GM12878 (cell line): ENCODE results near the gene ELMO3. TPM values are rescaled to one million over a fixed set of nuclear protein-coding genes. Genes with fewer than 3 reads are reported as not detected.

Experiments
- ATAC-seq: fragments of 200-7000 bp; cut with Tn5 transposase; 3 replicates; pipeline ENCODE4 v1.9.1; 2020; ENCODE audit warnings: mild to moderate bottlenecking, moderate library complexity
- BruUV-seq: library from RNA; stranded (reverse); fragments of 400-500 nt; replicated peaks from 2 replicates; lab custom pipeline; 2021; lab: Mats Ljungman, UMichigan
- CTCF ChIA-PET: fragments of 300-600 bp; sonication (Branson Sonifier 250); formaldehyde crosslinking; extraction: SDS; loops from one replicate; lab custom pipeline; 2021; ENCODE audit warnings: inconsistent platforms; lab: Yijun Ruan, JAX
- POLR2A ChIA-PET: fragments of 350-600 bp; formaldehyde crosslinking; extraction: SDS; loops from one replicate; lab custom pipeline; 2021; ENCODE audit warnings: inconsistent platforms; lab: Charles Lee
- RAD21 ChIA-PET: fragments of 300-600 bp; sonication (Branson Sonifier 250); formaldehyde crosslinking; loops from one replicate; lab custom pipeline; 2023; ENCODE audit warnings: antibody characterized with exemption; ENCODE audit not compliant: unreplicated experiment; lab: Charles Lee
- SMC1A ChIA-PET: fragments of 300-600 bp; sonication (Branson Sonifier 250); formaldehyde crosslinking; loops from one replicate; lab custom pipeline; 2023; ENCODE audit not compliant: unreplicated experiment, uncharacterized antibody; lab: Charles Lee
- DNase-seq: peaks from one replicate; pipeline ENCODE4 v3.0.0-alpha.2; 2011; ENCODE audit warnings: low read depth, low spot score
- FAIRE-seq: peaks from 3 replicates; lab custom pipeline; 2011; peaks lifted over from hg19 to GRCh38; lab: Jason Lieb, UNC
- H2AFZ ChIP-seq: 2 replicates; pipeline ENCODE4 v1.6.0; 2011; ENCODE audit warnings: low read depth, low read length, control low read depth; ENCODE audit not compliant: control insufficient read depth
- H3K27ac ChIP-seq: 2 replicates; pipeline ENCODE4 v1.5.1; 2011; ENCODE audit warnings: control low read depth; ENCODE audit not compliant: control insufficient read depth, insufficient read depth
- H3K27me3 ChIP-seq, 2 experiments: replicated peaks in 1 of 2; 2 replicates each; pipeline versions ENCODE4 v1.6.0 to v1.6.1; 2011; ENCODE audit warnings: low read length in 1 of 2; ENCODE audit not compliant: control insufficient read depth in 2 of 2, insufficient read depth in 2 of 2
- H3K36me3 ChIP-seq, 2 experiments: 2 replicates each; pipeline ENCODE4 v1.5.1; 2011; ENCODE audit warnings: low read length in 1 of 2; ENCODE audit not compliant: control insufficient read depth in 2 of 2, insufficient read depth in 2 of 2
- H3K4me1 ChIP-seq: 2 replicates; pipeline ENCODE4 v1.6.1; 2011; ENCODE audit warnings: mild to moderate bottlenecking, low read length, moderate library complexity, mixed read lengths; ENCODE audit not compliant: control insufficient read depth, insufficient read depth
- H3K4me2 ChIP-seq: 2 replicates; pipeline ENCODE4 v1.6.0; 2011; ENCODE audit warnings: control low read depth; ENCODE audit not compliant: control insufficient read depth, insufficient read depth
- H3K4me3 ChIP-seq: fragments of 200-600 bp; sonication (generic); 2 replicates; pipeline ENCODE4 v1.5.1; 2016
- H3K79me2 ChIP-seq: 2 replicates; pipeline ENCODE4 v1.6.0; 2011; ENCODE audit warnings: low read length; ENCODE audit not compliant: control insufficient read depth, insufficient read depth
- H3K9ac ChIP-seq: 2 replicates; pipeline ENCODE4 v1.8.0; 2011; ENCODE audit warnings: low read length, control low read depth, mixed read lengths; ENCODE audit not compliant: control insufficient read depth, insufficient read depth
- H3K9me3 ChIP-seq: replicated peaks from 3 replicates; pipeline ENCODE4 v1.5.1; 2011; ENCODE audit warnings: mild to moderate bottlenecking, low read length; ENCODE audit not compliant: control insufficient read depth, insufficient read depth
- H4K20me1 ChIP-seq: 2 replicates; pipeline ENCODE4 v1.6.0; 2011; ENCODE audit not compliant: control insufficient read depth, insufficient read depth
- EED ChIP-seq: sonication (generic); IDR thresholded peaks from 2 replicates; pipeline ENCODE4 v1.6.1; 2016; ENCODE audit warnings: antibody characterized with exemption, low read depth
- EZH2 ChIP-seq: IDR thresholded peaks from 2 replicates; pipeline ENCODE4 v1.6.1; 2012; ENCODE audit warnings: low read depth, mild to moderate bottlenecking, control low read depth, inconsistent platforms, low read length, borderline replicate concordance; ENCODE audit not compliant: control insufficient read depth
- KAT2A ChIP-seq: conservative IDR thresholded peaks from 2 replicates; pipeline ENCODE4 v1.6.1; 2011; ENCODE audit warnings: low read depth, low read length; ENCODE audit not compliant: control insufficient read depth
- KLF5 ChIP-seq: fragments of 450-650 bp; IDR thresholded peaks from 2 replicates; pipeline ENCODE4 v1.6.1; 2014; ENCODE audit warnings: mild to moderate bottlenecking; ENCODE audit not compliant: partially characterized antibody
- MAX ChIP-seq: IDR thresholded peaks from 2 replicates; pipeline ENCODE4 v1.6.1; 2012; ENCODE audit warnings: low read depth, low read length, improper control_type of control experiment
- NFXL1 ChIP-seq: fragments of 450-650 bp; IDR thresholded peaks from 2 replicates; pipeline ENCODE4 v1.6.1; 2017; ENCODE audit warnings: antibody characterized with exemption, mild to moderate bottlenecking, borderline replicate concordance
- PAX5 ChIP-seq: IDR thresholded peaks from 2 replicates; pipeline ENCODE4 v1.6.1; 2011; ENCODE audit warnings: low read depth, low read length, borderline replicate concordance
- PAX8 ChIP-seq: fragments of 450-650 bp; IDR thresholded peaks from 2 replicates; pipeline ENCODE4 v1.6.1; 2017; ENCODE audit warnings: mild to moderate bottlenecking, moderate library complexity
- POLR2AphosphoS5 ChIP-seq: IDR thresholded peaks from 2 replicates; pipeline ENCODE4 v1.6.1; 2011; ENCODE audit warnings: mild to moderate bottlenecking, low read length, inconsistent platforms
- RELA ChIP-seq: fragments of 450-650 bp; IDR thresholded peaks from 2 replicates; pipeline ENCODE4 v1.8.0; 2014; ENCODE audit warnings: borderline replicate concordance; ENCODE audit not compliant: partially characterized antibody
- RFX5 ChIP-seq: IDR thresholded peaks from 2 replicates; pipeline ENCODE4 v1.6.1; 2011; ENCODE audit warnings: low read depth, low read length, improper control_type of control experiment
- SIN3A ChIP-seq: IDR thresholded peaks from 2 replicates; pipeline ENCODE4 v1.6.1; 2012; ENCODE audit warnings: low read depth, low read length, improper control_type of control experiment
- STAT3 ChIP-seq: IDR thresholded peaks from 2 replicates; pipeline ENCODE4 v1.6.1; 2011; ENCODE audit warnings: low read depth, low read length, improper control_type of control experiment
- USF2 ChIP-seq: IDR thresholded peaks from 2 replicates; pipeline ENCODE4 v1.6.1; 2011; ENCODE audit warnings: low read depth, low read length, improper control_type of control experiment, borderline replicate concordance
- YY1 ChIP-seq: IDR thresholded peaks from 2 replicates; pipeline ENCODE4 v1.6.1; 2011; ENCODE audit warnings: low read depth, mild to moderate bottlenecking, low read length
- WGBS: methylation state at CpG from one replicate; pipeline ENCODE4 v1.1.6; 2016; ENCODE audit warnings: low lambda C conversion rate; ENCODE audit not compliant: insufficient replicate concordance, insufficient coverage; ENCODE audit errors: missing lambda C conversion rate; 5-methylcytosine and 5-hydroxymethylcytosine counted together
- in situ Hi-C: fragments of 300-500 bp; cut with MboI; formaldehyde crosslinking; loops from 9 replicates; pipeline ENCODE4 v1.14.3; 2018; ENCODE audit warnings: mixed read lengths
- intact Hi-C: fragments of 100-400 bp; cut with micrococcal nuclease; formaldehyde crosslinking; loops from one replicate; pipeline ENCODE4 v1.14.2; 2022; ENCODE audit not compliant: unreplicated experiment
- polyA plus RNA-seq, 11 experiments: library from polyadenylated mRNA; depleted of rRNA in 4 of 11; unstranded in 6 of 11; stranded (reverse) in 5 of 11; fragments of >200 nt; fragmentation: Nextera tagmentation in 4 of 11; fragmentation: Illumina TruSeq in 1 of 11; extraction: Ambion mirVana in 4 of 11; extraction: Trizol in 1 of 11; gene quantifications; 1 replicate in 1 of 11; 2 replicates in 10 of 11; pipeline versions ENCODE4 v1.2.1 to v1.2.3, GENCODE V29; 2011 to 2016; ENCODE audit warnings: inconsistent platforms in 2 of 11, missing spikeins in 2 of 11, low read depth in 1 of 11
- total RNA-seq, 4 experiments: library from RNA; depleted of rRNA in 3 of 4; stranded (reverse); fragments of >200 nt in 3 of 4; fragmentation: Illumina TruSeq in 1 of 4; extraction: Trizol in 1 of 4; gene quantifications; 2 replicates each; pipeline versions ENCODE4 v1.2.1 to v1.2.3, GENCODE V29; 2013 to 2021
- TF ChIP-seq, protein P1 (sequence below): IDR thresholded peaks from 2 replicates; pipeline ENCODE4 v1.6.1; 2012; ENCODE audit warnings: mild to moderate bottlenecking, low read depth, low read length

ELMO3 gene
- total and polyA plus RNA-seq, 10 of the 15 experiments (the other 5 are each of a cell fraction or from before 2014, with no cell fraction given): 0.05 to 4.7 (median 0.96) TPM; not detected in 1

- TF ChIP-seq YY1: no peak
- TF ChIP-seq RFX5: no peak
- no peak for TF ChIP-seq STAT3
- TF ChIP-seq KAT2A: no peak
- TF ChIP-seq RELA: no peak
Observed at GRCh38 chr16:67164599-67165061, 34.3 kb upstream of the ELMO3 start, which contains the start of gene HSF4 (continued).

GRCh38 chr16:67165121-67166078, 33.5 kb upstream of the ELMO3 start:
- no peak for ATAC-seq
- H3K36me3 ChIP-seq: no peaks in the 10 kb centered on the region
- H2AFZ ChIP-seq: no peak overlapping the region
- RAD21 ChIA-PET: no interaction called here
- H3K79me2 ChIP-seq: no peaks in the 10 kb centered on the region; the same call in 1 of the 2 replicates
- H3K27ac ChIP-seq: no peak overlapping the region
- H3K4me2 ChIP-seq: no peak overlapping the region
- in situ Hi-C loops: no loop called here
- H3K9ac ChIP-seq: no peak overlapping the region
- SMC1A ChIA-PET: no interaction called here
- H3K4me1 ChIP-seq: peaks cover 48% of the 10 kb centered on the region
- 19% methylated on average over 53 of the region's 85 CpGs for WGBS
- CTCF ChIA-PET: interaction anchor here (0.9 kb wide), 1 partner anchor 9 kb away, joined by 3 read pairs; no protein-coding TSS in a partner anchor
- no peaks in the 10 kb centered on the region; the same call in 1 of the 2 replicates for H4K20me1 ChIP-seq
- no peaks in the 10 kb centered on the region; the same call in 2 of the 3 replicates for H3K9me3 ChIP-seq
- FAIRE-seq: no peak
- no TSS peak for BruUV-seq
- H3K27me3 ChIP-seq: peaks cover 2 to 18% of the 10 kb centered on the region in 2 experiments
- no peak for DNase-seq
- intact Hi-C loops: no loop called here
- H3K4me3 ChIP-seq: no peak overlapping the region
- POLR2A ChIA-PET: no interaction called here
- TF ChIP-seq PAX5 (no peak), NFXL1 (no peak), KLF5 (no peak), PAX8 (no peak), USF2 (no peak), STAT3 (no peak), EZH2 (no peak), MAX (0 out of 2 replicates have a peak, but pooled peaks have one; percentile 18), EED (no peak), POLR2AphosphoS5 (no peak), SIN3A (no peak)
- TF ChIP-seq, protein P1, sequence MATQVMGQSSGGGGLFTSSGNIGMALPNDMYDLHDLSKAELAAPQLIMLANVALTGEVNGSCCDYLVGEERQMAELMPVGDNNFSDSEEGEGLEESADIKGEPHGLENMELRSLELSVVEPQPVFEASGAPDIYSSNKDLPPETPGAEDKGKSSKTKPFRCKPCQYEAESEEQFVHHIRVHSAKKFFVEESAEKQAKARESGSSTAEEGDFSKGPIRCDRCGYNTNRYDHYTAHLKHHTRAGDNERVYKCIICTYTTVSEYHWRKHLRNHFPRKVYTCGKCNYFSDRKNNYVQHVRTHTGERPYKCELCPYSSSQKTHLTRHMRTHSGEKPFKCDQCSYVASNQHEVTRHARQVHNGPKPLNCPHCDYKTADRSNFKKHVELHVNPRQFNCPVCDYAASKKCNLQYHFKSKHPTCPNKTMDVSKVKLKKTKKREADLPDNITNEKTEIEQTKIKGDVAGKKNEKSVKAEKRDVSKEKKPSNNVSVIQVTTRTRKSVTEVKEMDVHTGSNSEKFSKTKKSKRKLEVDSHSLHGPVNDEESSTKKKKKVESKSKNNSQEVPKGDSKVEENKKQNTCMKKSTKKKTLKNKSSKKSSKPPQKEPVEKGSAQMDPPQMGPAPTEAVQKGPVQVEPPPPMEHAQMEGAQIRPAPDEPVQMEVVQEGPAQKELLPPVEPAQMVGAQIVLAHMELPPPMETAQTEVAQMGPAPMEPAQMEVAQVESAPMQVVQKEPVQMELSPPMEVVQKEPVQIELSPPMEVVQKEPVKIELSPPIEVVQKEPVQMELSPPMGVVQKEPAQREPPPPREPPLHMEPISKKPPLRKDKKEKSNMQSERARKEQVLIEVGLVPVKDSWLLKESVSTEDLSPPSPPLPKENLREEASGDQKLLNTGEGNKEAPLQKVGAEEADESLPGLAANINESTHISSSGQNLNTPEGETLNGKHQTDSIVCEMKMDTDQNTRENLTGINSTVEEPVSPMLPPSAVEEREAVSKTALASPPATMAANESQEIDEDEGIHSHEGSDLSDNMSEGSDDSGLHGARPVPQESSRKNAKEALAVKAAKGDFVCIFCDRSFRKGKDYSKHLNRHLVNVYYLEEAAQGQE: no peak
